ENCODE data around the gene BCL6B. TPM values are rescaled to one million over a fixed set of nuclear protein-coding genes. Genes with fewer than 3 reads are reported as not detected.
"Not testable (repeated sequence)": the region's sequence is repeated elsewhere in the genome, so short reads cannot be mapped to it uniquely, and the experiment has no call there.

The BCL6B gene
- total RNA-seq, 1 donor from 2014 or later, result 35.2 TPM

DNA sequence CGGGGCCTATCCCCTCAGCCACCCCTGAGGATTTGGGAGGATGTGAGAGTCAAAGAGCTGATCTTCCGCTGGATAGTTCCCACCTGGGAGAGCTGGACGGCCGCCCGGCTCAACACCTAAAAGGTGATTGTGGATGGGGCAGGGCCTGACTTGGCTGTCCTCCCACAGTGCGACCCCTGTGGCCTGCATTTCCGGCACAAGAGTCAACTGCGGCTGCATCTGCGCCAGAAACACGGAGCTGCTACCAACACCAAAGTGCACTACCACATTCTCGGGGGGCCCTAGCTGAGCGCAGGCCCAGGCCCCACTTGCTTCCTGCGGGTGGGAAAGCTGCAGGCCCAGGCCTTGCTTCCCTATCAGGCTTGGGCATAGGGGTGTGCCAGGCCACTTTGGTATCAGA lies 4.5 kb downstream of the BCL6B start:
- DNase-seq (ENCODE audit: low spot score), result no peak

GRCh38 chr17:7029096-7029495 lies 6.2 kb downstream of the BCL6B start:
- DNase-seq (ENCODE audit: low spot score), result no peak

GRCh38 chr17:7029659-7030058 lies 6.8 kb downstream of the BCL6B start:
- no peak for DNase-seq (ENCODE audit: low spot score)

- DNase-seq (ENCODE audit: low spot score), result no peak
These were observed 12.2 kb downstream of the BCL6B start for GRCh38 chr17:7034955-7035590.

DNA sequence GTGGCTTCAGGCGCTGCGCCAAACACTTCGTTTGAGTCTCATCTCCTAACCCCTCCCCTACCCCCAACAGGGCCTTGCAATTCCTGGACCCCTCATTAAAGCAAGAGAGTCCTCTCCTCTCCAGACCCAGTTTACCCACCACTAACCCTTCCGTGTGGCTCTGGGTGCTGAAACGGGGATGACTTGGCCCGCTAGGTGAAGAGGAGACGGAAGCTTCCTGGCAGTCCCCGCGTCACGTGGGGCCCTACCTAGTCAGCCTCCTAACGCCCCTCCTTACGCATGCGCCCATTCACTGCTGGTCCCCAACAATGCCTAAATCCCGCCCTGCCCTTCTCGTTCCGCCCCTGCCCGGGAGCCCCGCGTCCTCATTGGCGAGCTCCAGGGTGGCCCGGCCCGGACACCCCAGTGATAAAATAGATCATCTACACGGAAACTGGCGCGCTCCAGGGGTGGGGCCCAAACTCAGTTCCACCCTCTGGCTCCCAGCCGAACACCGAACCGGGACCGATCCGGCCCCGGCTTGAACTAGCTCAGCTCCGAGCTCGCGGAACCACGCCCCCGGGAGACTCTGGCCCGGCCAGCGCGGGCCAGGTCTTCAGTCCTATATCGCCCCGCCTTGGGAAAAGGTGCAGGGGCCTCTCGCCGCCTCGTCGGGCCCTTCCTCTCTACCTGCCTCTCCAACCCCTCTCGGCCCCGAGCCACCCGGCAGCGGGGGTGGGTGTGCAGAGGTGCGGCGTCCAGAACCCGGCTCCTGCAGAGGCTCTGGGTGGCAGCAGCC lies 12.9 kb downstream of the BCL6B start, which contains the start of gene SLC16A13:
TSS of gene SLC16A13 (plus strand) at position 425 of the 778 bp plus-strand sequence. CDS start 368 bp downstream, outside the sequence.
- peak; percentile 98 for DNase-seq (ENCODE audit: low spot score)

DNA sequence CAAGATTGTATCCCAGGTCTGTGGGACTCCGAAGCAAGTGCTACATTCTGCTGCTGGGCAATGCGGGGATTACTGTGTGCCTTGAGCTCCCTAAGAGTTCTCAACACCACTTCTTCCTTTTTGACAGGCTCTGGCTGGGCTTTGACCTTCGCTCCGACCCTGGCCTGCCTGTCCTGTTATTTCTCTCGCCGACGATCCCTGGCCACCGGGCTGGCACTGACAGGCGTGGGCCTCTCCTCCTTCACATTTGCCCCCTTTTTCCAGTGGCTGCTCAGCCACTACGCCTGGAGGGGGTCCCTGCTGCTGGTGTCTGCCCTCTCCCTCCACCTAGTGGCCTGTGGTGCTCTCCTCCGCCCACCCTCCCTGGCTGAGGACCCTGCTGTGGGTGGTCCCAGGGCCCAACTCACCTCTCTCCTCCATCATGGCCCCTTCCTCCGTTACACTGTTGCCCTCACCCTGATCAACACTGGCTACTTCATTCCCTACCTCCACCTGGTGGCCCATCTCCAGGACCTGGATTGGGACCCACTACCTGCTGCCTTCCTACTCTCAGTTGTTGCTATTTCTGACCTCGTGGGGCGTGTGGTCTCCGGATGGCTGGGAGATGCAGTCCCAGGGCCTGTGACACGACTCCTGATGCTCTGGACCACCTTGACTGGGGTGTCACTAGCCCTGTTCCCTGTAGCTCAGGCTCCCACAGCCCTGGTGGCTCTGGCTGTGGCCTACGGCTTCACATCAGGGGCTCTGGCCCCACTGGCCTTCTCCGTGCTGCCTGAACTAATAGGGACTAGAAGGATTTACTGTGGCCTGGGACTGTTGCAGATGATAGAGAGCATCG lies 15.4 kb downstream of the BCL6B start:
- no peak for DNase-seq (ENCODE audit: low spot score)

- DNase-seq (ENCODE audit: low spot score), result no peak
These were observed 17.0 kb downstream of the BCL6B start for GRCh38 chr17:7039832-7040231.

DNA sequence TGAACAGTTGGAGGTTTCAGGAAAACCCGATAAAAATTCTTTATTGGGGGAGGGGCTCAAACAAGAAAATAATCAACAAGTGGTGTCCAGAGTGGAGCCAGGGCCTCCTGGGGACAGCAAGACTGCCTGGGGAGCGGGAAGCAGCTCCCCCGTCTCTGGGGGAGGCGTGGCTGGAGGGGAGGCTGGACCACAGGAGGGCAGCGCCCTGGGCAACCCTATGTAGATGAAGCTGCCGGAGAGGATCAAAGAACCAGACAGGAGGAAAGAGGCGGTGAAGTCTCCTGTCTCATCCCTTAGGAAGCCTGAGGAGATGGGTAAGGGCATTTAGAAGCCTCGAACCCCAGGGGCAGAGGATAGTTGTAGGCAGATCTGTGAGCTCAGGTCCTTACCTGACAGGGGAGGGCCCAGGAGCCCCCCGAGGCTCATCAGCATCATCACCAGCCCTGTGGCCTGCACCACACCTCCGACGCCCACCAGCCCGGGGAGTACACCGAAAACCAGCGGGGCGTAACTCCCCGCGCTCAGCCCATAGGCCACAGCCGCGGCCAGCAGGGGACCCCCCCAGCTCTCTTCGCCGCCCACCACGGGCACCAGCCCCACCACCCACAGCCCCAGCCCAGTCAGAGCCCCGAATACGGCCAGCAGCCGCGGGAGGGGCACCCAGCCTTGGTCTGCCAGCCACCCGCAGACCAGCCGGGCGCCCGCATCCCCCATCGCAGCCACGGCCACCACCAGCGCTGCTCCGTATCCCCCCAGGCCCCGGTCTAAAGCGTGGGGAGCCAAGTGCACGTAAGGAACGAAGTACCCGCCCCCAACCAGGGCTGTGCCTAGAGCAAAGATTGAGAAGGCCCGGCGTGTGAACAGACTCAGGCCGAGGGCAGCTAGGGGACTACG lies 19.0 kb downstream of the BCL6B start:
- DNase-seq (ENCODE audit: low spot score), result no peak

DNA sequence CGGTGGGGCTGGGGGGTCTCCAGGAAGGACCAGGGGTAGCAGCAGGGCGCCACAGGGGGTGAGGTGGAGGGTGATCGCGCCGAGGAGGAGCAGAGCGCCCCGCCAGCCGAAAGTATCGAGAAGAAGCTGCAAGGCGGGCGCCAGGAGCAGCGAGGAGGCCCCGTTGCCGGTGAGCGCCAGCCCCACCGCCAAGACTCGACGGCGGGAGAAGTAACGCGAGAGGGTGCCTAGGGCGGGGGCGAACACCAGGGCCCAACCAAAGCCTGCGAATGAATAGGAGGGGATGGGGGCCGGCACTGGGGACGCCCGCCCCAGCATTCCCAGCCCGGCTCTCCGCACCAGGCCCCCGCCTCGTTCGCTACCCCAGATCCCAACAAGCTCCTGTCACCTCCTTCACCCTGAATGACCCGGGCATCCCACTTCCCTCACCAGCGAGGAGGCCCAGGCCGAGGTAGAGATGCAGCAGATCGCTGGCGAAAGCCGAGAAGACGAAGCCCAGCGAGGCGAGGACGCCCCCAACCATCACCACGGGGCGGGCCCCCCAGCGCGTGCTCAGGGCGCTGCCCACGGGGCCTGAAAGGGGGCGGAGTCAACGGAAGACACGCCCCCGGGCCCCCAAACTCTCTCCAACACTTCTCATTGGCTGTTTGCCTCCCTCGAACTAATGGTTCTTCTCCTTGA lies 19.8 kb downstream of the BCL6B start:
- DNase-seq (ENCODE audit: low spot score), result no peak

DNA sequence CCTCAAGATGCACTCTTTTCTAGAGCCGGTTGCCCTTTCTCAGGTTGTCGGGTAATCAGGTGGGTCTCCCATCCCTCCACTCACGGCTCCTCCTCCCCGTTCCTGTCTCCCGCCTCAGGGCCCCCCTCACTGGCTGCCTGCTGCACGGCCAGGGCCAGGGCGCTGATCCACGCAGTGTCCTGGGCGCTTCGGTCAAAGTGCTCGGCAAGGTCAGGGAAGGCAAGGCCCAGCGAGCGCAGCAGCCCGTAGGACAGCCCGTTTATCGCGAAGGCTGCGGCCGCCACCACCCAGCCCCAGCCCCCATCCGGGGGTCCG lies 20.3 kb downstream of the BCL6B start:
- no peak for DNase-seq (ENCODE audit: low spot score)

DNA sequence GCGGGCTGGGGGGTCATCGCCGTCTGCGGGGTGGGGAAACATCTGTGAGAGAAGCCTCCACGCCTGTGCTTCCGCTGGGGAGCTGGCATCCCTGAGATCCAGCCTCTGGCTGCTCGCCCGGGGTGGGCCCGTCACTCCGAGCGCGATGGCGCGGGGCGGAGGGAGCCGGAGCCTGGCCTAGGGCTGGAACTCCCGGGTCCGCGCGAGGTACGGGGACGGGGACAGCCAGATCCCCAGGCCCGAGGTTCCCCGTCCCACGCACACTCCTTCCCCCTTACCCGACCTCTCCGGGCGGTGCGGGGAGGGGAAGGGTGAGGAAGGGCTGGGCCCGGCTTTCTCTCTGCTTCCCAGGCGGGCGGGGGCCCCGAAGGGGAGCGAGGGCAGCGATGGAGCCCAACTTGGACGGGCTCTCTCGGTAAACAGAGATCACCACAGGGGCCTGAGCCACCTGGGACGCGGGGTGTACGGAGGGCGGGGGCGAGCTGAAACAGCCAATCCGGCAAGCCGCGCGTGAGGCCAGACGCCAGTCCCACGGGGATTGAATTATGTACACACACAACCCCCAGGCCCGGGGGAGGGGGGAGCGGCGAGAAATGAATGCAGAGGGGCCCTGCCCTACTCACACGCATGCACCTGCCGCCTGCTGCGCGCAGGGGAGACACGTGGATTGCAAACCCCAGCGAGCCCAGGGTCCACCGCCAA lies 20.8 kb downstream of the BCL6B start, which contains the start of gene SLC16A11:
TSS of gene SLC16A11 (minus strand) at position 596 of the 702 bp plus-strand sequence. CDS start at position 17, 579 bp downstream.
- no peak for DNase-seq (ENCODE audit: low spot score)

- DNase-seq (ENCODE audit: low spot score), result peak; percentile 92
These were observed 22.8 kb downstream of the BCL6B start for GRCh38 chr17:7045492-7046126.

- DNase-seq (ENCODE audit: low spot score), result peak; percentile 77
These were observed 23.4 kb downstream of the BCL6B start for GRCh38 chr17:7046127-7046724.

- DNase-seq (ENCODE audit: low spot score), result peak; percentile 84
These were observed 24.0 kb downstream of the BCL6B start for GRCh38 chr17:7046725-7047397.

GRCh38 chr17:7047566-7047965 lies 24.7 kb downstream of the BCL6B start:
- no peak for DNase-seq (ENCODE audit: low spot score)

GRCh38 chr17:7048968-7049367 lies 26.1 kb downstream of the BCL6B start:
- DNase-seq (ENCODE audit: low spot score), result no peak

- not testable (repeated sequence) for DNase-seq (ENCODE audit: low spot score)
These were observed 27.7 kb downstream of the BCL6B start for GRCh38 chr17:7050583-7050982.

- DNase-seq (ENCODE audit: low spot score), result no peak
These were observed 33.5 kb downstream of the BCL6B start for GRCh38 chr17:7056386-7056785.

Measured in umbilical cord (tissue), 2 donors.